Stomach (tissue), 4 donors: Measurements from ENCODE around the gene NEK4.

ENCODE experiments used
- EP300 ChIP-seq: sonication (generic); formaldehyde crosslinking; IDR thresholded peaks from one replicate; pipeline ENCODE4 v1.6.1; 2017; ENCODE audit warnings: antibody characterized with exemption
- POLR2A ChIP-seq, 4 donors: fragments of 450-650 bp; IDR thresholded peaks; one replicate each; pipeline ENCODE4 v1.6.1; 2016; ENCODE audit warnings: antibody characterized with exemption in 4 of 4, control low read depth in 2 of 4, mild to moderate bottlenecking in 1 of 4, moderate library complexity in 1 of 4
- TF ChIP-seq, protein P1 (sequence below), 7 experiments: fragments of 450-650 bp in 4 of 7; fragments of 200-600 bp in 3 of 7; sonication (generic) in 3 of 7; IDR thresholded peaks; one replicate each; pipeline ENCODE4 v1.5.1; 2016 to 2019; ENCODE audit warnings: antibody characterized with exemption in 7 of 7, control low read depth in 2 of 7, mild to moderate bottlenecking in 1 of 7

DNA sequence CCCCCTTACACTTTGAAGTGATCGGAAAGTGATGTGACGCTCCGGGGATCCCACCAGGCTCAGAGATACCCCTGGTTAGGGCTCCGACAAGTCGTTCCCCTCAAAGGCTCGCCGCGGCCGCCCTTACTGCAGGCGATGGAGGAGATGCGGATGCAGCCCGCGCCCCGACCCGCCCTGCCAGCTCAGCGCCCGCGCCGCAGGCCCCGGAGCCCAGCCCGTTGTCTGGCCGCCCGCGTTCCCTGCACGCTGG is 65.4 kb downstream of the NEK4 start:
- TF ChIP-seq EP300: no peak
- TF ChIP-seq, protein P1, sequence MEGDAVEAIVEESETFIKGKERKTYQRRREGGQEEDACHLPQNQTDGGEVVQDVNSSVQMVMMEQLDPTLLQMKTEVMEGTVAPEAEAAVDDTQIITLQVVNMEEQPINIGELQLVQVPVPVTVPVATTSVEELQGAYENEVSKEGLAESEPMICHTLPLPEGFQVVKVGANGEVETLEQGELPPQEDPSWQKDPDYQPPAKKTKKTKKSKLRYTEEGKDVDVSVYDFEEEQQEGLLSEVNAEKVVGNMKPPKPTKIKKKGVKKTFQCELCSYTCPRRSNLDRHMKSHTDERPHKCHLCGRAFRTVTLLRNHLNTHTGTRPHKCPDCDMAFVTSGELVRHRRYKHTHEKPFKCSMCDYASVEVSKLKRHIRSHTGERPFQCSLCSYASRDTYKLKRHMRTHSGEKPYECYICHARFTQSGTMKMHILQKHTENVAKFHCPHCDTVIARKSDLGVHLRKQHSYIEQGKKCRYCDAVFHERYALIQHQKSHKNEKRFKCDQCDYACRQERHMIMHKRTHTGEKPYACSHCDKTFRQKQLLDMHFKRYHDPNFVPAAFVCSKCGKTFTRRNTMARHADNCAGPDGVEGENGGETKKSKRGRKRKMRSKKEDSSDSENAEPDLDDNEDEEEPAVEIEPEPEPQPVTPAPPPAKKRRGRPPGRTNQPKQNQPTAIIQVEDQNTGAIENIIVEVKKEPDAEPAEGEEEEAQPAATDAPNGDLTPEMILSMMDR (IDR thresholded peaks at IDR 0.05): no peak
- TF ChIP-seq POLR2A (IDR thresholded peaks at IDR 0.05): peak in 1 of 4 donors; percentile 6
